ENCODE data around the gene COL15A1.

Gene COL15A1

GRCh38 chr9:99015448-99015847, 71.7 kb downstream of the COL15A1 start:
- no peak for DNase-seq (ENCODE audit: low spot score)

GRCh38 chr9:99015890-99016289, 72.2 kb downstream of the COL15A1 start:
- no peak for DNase-seq (ENCODE audit: low spot score)

GRCh38 chr9:99016681-99017387, 73.1 kb downstream of the COL15A1 start:
- no peak for DNase-seq (ENCODE audit: low spot score)

- DNase-seq (ENCODE audit: low spot score), result no peak
Measured at GRCh38 chr9:99018653-99019052, 74.9 kb downstream of the COL15A1 start.

- DNase-seq (ENCODE audit: low spot score), result no peak
Measured at GRCh38 chr9:99019510-99020331, 76.0 kb downstream of the COL15A1 start.

- DNase-seq (ENCODE audit: low spot score), result no peak
Measured at GRCh38 chr9:99020786-99021436, 77.2 kb downstream of the COL15A1 start.

- no peak for DNase-seq (ENCODE audit: low spot score)
Measured at GRCh38 chr9:99021512-99021911, 77.8 kb downstream of the COL15A1 start.

GRCh38 chr9:99023231-99023630, 79.5 kb downstream of the COL15A1 start:
- DNase-seq (ENCODE audit: low spot score), result no peak

- no peak for DNase-seq (ENCODE audit: low spot score)
Measured at GRCh38 chr9:99023831-99024230, 80.1 kb downstream of the COL15A1 start.

GRCh38 chr9:99024959-99025358, 81.3 kb downstream of the COL15A1 start:
- DNase-seq (ENCODE audit: low spot score), result no peak

- no peak for DNase-seq (ENCODE audit: low spot score)
Measured at GRCh38 chr9:99025616-99026270, 82.0 kb downstream of the COL15A1 start.

GRCh38 chr9:99026271-99026955, 82.7 kb downstream of the COL15A1 start:
- no peak for DNase-seq (ENCODE audit: low spot score)

- DNase-seq (ENCODE audit: low spot score), result no peak
Measured at GRCh38 chr9:99026956-99027298, 83.2 kb downstream of the COL15A1 start.

GRCh38 chr9:99027443-99027842, 83.7 kb downstream of the COL15A1 start:
- DNase-seq (ENCODE audit: low spot score), result no peak

- DNase-seq (ENCODE audit: low spot score), result no peak
Measured at GRCh38 chr9:99029083-99029645, 85.5 kb downstream of the COL15A1 start.

GRCh38 chr9:99030092-99030511, 86.4 kb downstream of the COL15A1 start:
- no peak for DNase-seq (ENCODE audit: low spot score)

GRCh38 chr9:99030610-99031109, 87.0 kb downstream of the COL15A1 start:
- DNase-seq (ENCODE audit: low spot score), result no peak

- no peak for DNase-seq (ENCODE audit: low spot score)
Measured at GRCh38 chr9:99031319-99031718, 87.6 kb downstream of the COL15A1 start.

GRCh38 chr9:99031994-99032393, 88.3 kb downstream of the COL15A1 start:
- DNase-seq (ENCODE audit: low spot score), result no peak

- DNase-seq (ENCODE audit: low spot score), result no peak
Measured at GRCh38 chr9:99034149-99034548, 90.4 kb downstream of the COL15A1 start.

- DNase-seq (ENCODE audit: low spot score), result no peak
Measured at GRCh38 chr9:99035313-99035712, 91.6 kb downstream of the COL15A1 start.

Data from LoVo (cell line).